ENCODE results near the gene VPS13A.

VPS13A gene

GRCh38 chr9:77291714-77292113 is 114.4 kb downstream of the VPS13A start:
- H3K36me3 ChIP-seq (ENCODE audit: insufficient read depth, low read length) = no peaks in the 10 kb centered on the region
- H3K9me3 ChIP-seq (ENCODE audit: control insufficient read depth, insufficient read depth, low read length) = no peaks in the 10 kb centered on the region; the same call in 1 of the 2 replicates
- peaks cover 13% of the 10 kb centered on the region; the same call in 1 of the 2 replicates for H3K4me1 ChIP-seq (ENCODE audit: insufficient read depth, low read length)
- H3K9ac ChIP-seq (ENCODE audit: low read depth, low read length) = no peak overlapping the region

GRCh38 chr9:77293949-77294348 is 116.6 kb downstream of the VPS13A start:
- H3K9ac ChIP-seq (ENCODE audit: low read depth, low read length) = no peak overlapping the region
- no peaks in the 10 kb centered on the region for H3K36me3 ChIP-seq (ENCODE audit: insufficient read depth, low read length)
- H3K4me1 ChIP-seq (ENCODE audit: insufficient read depth, low read length) = peaks cover 13% of the 10 kb centered on the region; the same call in 1 of the 2 replicates
- no peaks in the 10 kb centered on the region for H3K9me3 ChIP-seq (ENCODE audit: control insufficient read depth, insufficient read depth, low read length)

GRCh38 chr9:77304543-77304942 is 127.2 kb downstream of the VPS13A start:
- no peaks in the 10 kb centered on the region for H3K36me3 ChIP-seq (ENCODE audit: insufficient read depth, low read length)
- no peaks in the 10 kb centered on the region for H3K4me1 ChIP-seq (ENCODE audit: insufficient read depth, low read length)
- H3K9me3 ChIP-seq (ENCODE audit: control insufficient read depth, insufficient read depth, low read length) = no peaks in the 10 kb centered on the region
- no peak overlapping the region for H3K9ac ChIP-seq (ENCODE audit: low read depth, low read length)

GRCh38 chr9:77305622-77306400 is 128.5 kb downstream of the VPS13A start:
- Histone ChIP-seq H3K36me3 (ENCODE audit: insufficient read depth, low read length) (no peaks in the 10 kb centered on the region), H3K9ac (ENCODE audit: low read depth, low read length) (no peak overlapping the region), H3K4me1 (ENCODE audit: insufficient read depth, low read length) (no peaks in the 10 kb centered on the region)

GRCh38 chr9:77307166-77307565 is 129.8 kb downstream of the VPS13A start:
- H3K36me3 ChIP-seq (ENCODE audit: insufficient read depth, low read length) = no peaks in the 10 kb centered on the region
- H3K9me3 ChIP-seq (ENCODE audit: control insufficient read depth, insufficient read depth, low read length) = no peaks in the 10 kb centered on the region

More at GRCh38 chr9:77305622-77306400, 128.5 kb downstream of the VPS13A start:
- H3K9me3 ChIP-seq (ENCODE audit: control insufficient read depth, insufficient read depth, low read length) = no peaks in the 10 kb centered on the region

GRCh38 chr9:77316058-77316457 is 138.7 kb downstream of the VPS13A start:
- no peak overlapping the region for H3K9ac ChIP-seq (ENCODE audit: low read depth, low read length)
- H3K9me3 ChIP-seq (ENCODE audit: control insufficient read depth, insufficient read depth, low read length) = no peaks in the 10 kb centered on the region
- no peaks in the 10 kb centered on the region for H3K4me1 ChIP-seq (ENCODE audit: insufficient read depth, low read length)
- H3K36me3 ChIP-seq (ENCODE audit: insufficient read depth, low read length) = no peaks in the 10 kb centered on the region

More at GRCh38 chr9:77307166-77307565, 129.8 kb downstream of the VPS13A start:
- no peak overlapping the region for H3K9ac ChIP-seq (ENCODE audit: low read depth, low read length)
- no peaks in the 10 kb centered on the region for H3K4me1 ChIP-seq (ENCODE audit: insufficient read depth, low read length)

GRCh38 chr9:77325058-77325457 is 147.7 kb downstream of the VPS13A start:
- Histone ChIP-seq H3K9me3 (ENCODE audit: control insufficient read depth, insufficient read depth, low read length) (no peaks in the 10 kb centered on the region; the same call in 1 of the 2 replicates), H3K9ac (ENCODE audit: low read depth, low read length) (no peak overlapping the region), H3K36me3 (ENCODE audit: insufficient read depth, low read length) (peaks cover under 1% of the 10 kb centered on the region; the same call in 1 of the 2 replicates), H3K4me1 (ENCODE audit: insufficient read depth, low read length) (no peaks in the 10 kb centered on the region)

GRCh38 chr9:77328102-77328501 is 150.8 kb downstream of the VPS13A start:
- Histone ChIP-seq H3K36me3 (ENCODE audit: insufficient read depth, low read length) (peaks cover 3% of the 10 kb centered on the region; the same call in 1 of the 2 replicates), H3K4me1 (ENCODE audit: insufficient read depth, low read length) (no peaks in the 10 kb centered on the region), H3K9ac (ENCODE audit: low read depth, low read length) (no peak overlapping the region), H3K9me3 (ENCODE audit: control insufficient read depth, insufficient read depth, low read length) (no peaks in the 10 kb centered on the region; the same call in 1 of the 2 replicates)

GRCh38 chr9:77370064-77370463 is 192.7 kb downstream of the VPS13A start:
- peaks cover 3% of the 10 kb centered on the region; the same call in 1 of the 2 replicates for H3K36me3 ChIP-seq (ENCODE audit: insufficient read depth, low read length)
- no peaks in the 10 kb centered on the region for H3K4me1 ChIP-seq (ENCODE audit: insufficient read depth, low read length)
- no peak overlapping the region for H3K9ac ChIP-seq (ENCODE audit: low read depth, low read length)
- H3K9me3 ChIP-seq (ENCODE audit: control insufficient read depth, insufficient read depth, low read length) = no peaks in the 10 kb centered on the region

GRCh38 chr9:77374266-77374665 is 196.9 kb downstream of the VPS13A start:
- Histone ChIP-seq H3K9me3 (ENCODE audit: control insufficient read depth, insufficient read depth, low read length) (no peaks in the 10 kb centered on the region), H3K9ac (ENCODE audit: low read depth, low read length) (no peak overlapping the region), H3K36me3 (ENCODE audit: insufficient read depth, low read length) (peaks cover 3% of the 10 kb centered on the region; the same call in 1 of the 2 replicates), H3K4me1 (ENCODE audit: insufficient read depth, low read length) (peaks cover 9% of the 10 kb centered on the region; the same call in 1 of the 2 replicates)

GRCh38 chr9:77375956-77376532 is 198.7 kb downstream of the VPS13A start:
- H3K4me1 ChIP-seq (ENCODE audit: insufficient read depth, low read length) = peaks cover 9% of the 10 kb centered on the region; the same call in 1 of the 2 replicates
- H3K9ac ChIP-seq (ENCODE audit: low read depth, low read length) = no peak overlapping the region
- H3K9me3 ChIP-seq (ENCODE audit: control insufficient read depth, insufficient read depth, low read length) = no peaks in the 10 kb centered on the region
- H3K36me3 ChIP-seq (ENCODE audit: insufficient read depth, low read length) = peaks cover 3% of the 10 kb centered on the region; the same call in 1 of the 2 replicates

- Histone ChIP-seq H3K9ac (ENCODE audit: low read depth, low read length) (no peak overlapping the region), H3K36me3 (ENCODE audit: insufficient read depth, low read length) (no peaks in the 10 kb centered on the region), H3K4me1 (ENCODE audit: insufficient read depth, low read length) (no peaks in the 10 kb centered on the region), H3K9me3 (ENCODE audit: control insufficient read depth, insufficient read depth, low read length) (no peaks in the 10 kb centered on the region)
Observed at GRCh38 chr9:77384406-77384805, 207.1 kb downstream of the VPS13A start.

- H3K9me3 ChIP-seq (ENCODE audit: control insufficient read depth, insufficient read depth, low read length) = no peaks in the 10 kb centered on the region
- H3K36me3 ChIP-seq (ENCODE audit: insufficient read depth, low read length) = no peaks in the 10 kb centered on the region
- no peak overlapping the region for H3K9ac ChIP-seq (ENCODE audit: low read depth, low read length)
- no peaks in the 10 kb centered on the region for H3K4me1 ChIP-seq (ENCODE audit: insufficient read depth, low read length)
Observed at GRCh38 chr9:77386187-77386586, 208.9 kb downstream of the VPS13A start.

GRCh38 chr9:77391834-77392233 is 214.5 kb downstream of the VPS13A start:
- H3K9ac ChIP-seq (ENCODE audit: low read depth, low read length) = no peak overlapping the region
- H3K9me3 ChIP-seq (ENCODE audit: control insufficient read depth, insufficient read depth, low read length) = no peaks in the 10 kb centered on the region
- no peaks in the 10 kb centered on the region for H3K4me1 ChIP-seq (ENCODE audit: insufficient read depth, low read length)
- no peaks in the 10 kb centered on the region for H3K36me3 ChIP-seq (ENCODE audit: insufficient read depth, low read length)

GRCh38 chr9:77392328-77392727 is 215.0 kb downstream of the VPS13A start:
- Histone ChIP-seq H3K9me3 (ENCODE audit: control insufficient read depth, insufficient read depth, low read length) (no peaks in the 10 kb centered on the region), H3K36me3 (ENCODE audit: insufficient read depth, low read length) (no peaks in the 10 kb centered on the region), H3K9ac (ENCODE audit: low read depth, low read length) (no peak overlapping the region), H3K4me1 (ENCODE audit: insufficient read depth, low read length) (no peaks in the 10 kb centered on the region)
